Right cardiac atrium (tissue), 5 donors: Measurements from ENCODE around the gene CBLC. TPM values are rescaled to one million over a fixed set of nuclear protein-coding genes. Genes with fewer than 3 reads are reported as not detected.

Source experiments
- ATAC-seq, 2 donors: fragments of 200-7000 bp; cut with Tn5 transposase; one replicate each; pipeline versions ENCODE4 v1.8.0 to v1.9.1; 2020; ENCODE audit warnings: moderate library complexity in 2 of 2, mild to moderate bottlenecking in 1 of 2
- DNase-seq, 3 donors: peaks; one replicate each; pipeline ENCODE4 v3.0.0-alpha.2; 2020
- H3K27ac ChIP-seq: one replicate; pipeline ENCODE4 v1.5.1; 2013; ENCODE audit warnings: mild to moderate bottlenecking, low read length, control low read depth, moderate library complexity
- H3K27me3 ChIP-seq: one replicate; pipeline ENCODE4 v1.6.1; 2013; ENCODE audit not compliant: control insufficient read depth, insufficient read depth
- H3K4me1 ChIP-seq: one replicate; pipeline ENCODE4 v1.6.1; 2013; ENCODE audit warnings: low read length; ENCODE audit not compliant: control insufficient read depth, insufficient read depth
- H3K4me3 ChIP-seq: one replicate; pipeline ENCODE4 v1.5.1; 2013; ENCODE audit warnings: low read length, control low read depth
- H3K9me3 ChIP-seq: one replicate; pipeline ENCODE4 v1.6.1; 2013; ENCODE audit warnings: low read length; ENCODE audit not compliant: control insufficient read depth
- WGBS: extraction: QIAGEN DNeasy Blood & Tissue Kit; methylation state at CpG from one replicate; pipeline ENCODE4 v1.1.7; 2013; 5-methylcytosine and 5-hydroxymethylcytosine counted together
- intact Hi-C, 4 donors: fragments of 100-400 bp; cut with DNase I; formaldehyde crosslinking; loops; one replicate each; pipeline versions ENCODE4 v1.11.0 to v1.14.0; 2022 to 2023
- polyA plus RNA-seq: library from polyadenylated mRNA; stranded (reverse); fragments of 200-250 nt; gene quantifications from one replicate; pipeline ENCODE4 v1.2.3, GENCODE V29; 2013
- total RNA-seq, 4 donors: library from RNA; stranded (reverse); fragmentation: NEBNext Ultra II Directional; extraction: Animal tissue kit (Norgen Biotek cat#: 25700); gene quantifications; one replicate each; pipeline ENCODE4 v1.2.1, GENCODE V29; 2021
- donor health status: healthy with polysubstance abuse.
- donor health status: DM: no; HTN: yes; CAD: no.
- donor health status: DM: no; HTN: no; CAD: no.
- donor health status: DM: no; HTN: yes; CAD: no; lungs with severe emphysema.
- donor health status: DM: yes; HTN: yes; CAD: no.

Gene CBLC
- total and polyA plus RNA-seq, 5 donors, result not detected

- Histone ChIP-seq H3K4me3 (peak overlapping the region; percentile 61), H3K4me1 (peaks cover 33% of the 10 kb centered on the region), H3K27ac (peak overlapping the region; percentile 68), H3K9me3 (no peaks in the 10 kb centered on the region), H3K27me3 (no peaks in the 10 kb centered on the region)
- peak in 1 of 3 donors; percentile 21 for DNase-seq
- no peak for ATAC-seq
- WGBS, result 41% methylated on average over 11 of the region's 11 CpGs
- intact Hi-C loops, result no loop called here
Measured at GRCh38 chr19:44754750-44755080, 23.0 kb upstream of the CBLC start.

- no peaks in the 10 kb centered on the region for H3K9me3 ChIP-seq
- no peak overlapping the region for H3K4me3 ChIP-seq
- H3K4me1 ChIP-seq, result peaks cover 29% of the 10 kb centered on the region
- 66% methylated on average over 4 of the region's 4 CpGs for WGBS
- no peak for ATAC-seq
- intact Hi-C loops, result no loop called here
- H3K27ac ChIP-seq, result peak overlapping the region; percentile 68
- DNase-seq, result peak in 1 of 3 donors; percentile 45
- H3K27me3 ChIP-seq, result no peaks in the 10 kb centered on the region
Measured at GRCh38 chr19:44755219-44755618, 22.5 kb upstream of the CBLC start.

- Histone ChIP-seq H3K9me3 (no peaks in the 10 kb centered on the region), H3K4me3 (no peak overlapping the region), H3K27ac (peak overlapping the region; percentile 54), H3K27me3 (no peaks in the 10 kb centered on the region), H3K4me1 (peaks cover 24% of the 10 kb centered on the region)
- 88% methylated on average over 7 of the region's 7 CpGs for WGBS
- intact Hi-C loops, result no loop called here
- DNase-seq (peak in 1 of 3 donors; percentile 58), ATAC-seq (no peak)
Measured at GRCh38 chr19:44756089-44756562, 21.6 kb upstream of the CBLC start.

GRCh38 chr19:44757057-44757734 lies 20.5 kb upstream of the CBLC start:
- Histone ChIP-seq H3K4me1 (peaks cover 23% of the 10 kb centered on the region), H3K4me3 (peak overlapping the region; percentile 25), H3K27me3 (no peaks in the 10 kb centered on the region), H3K9me3 (no peaks in the 10 kb centered on the region), H3K27ac (peak overlapping the region; percentile 82)
- ATAC-seq (peak; percentile 63 to 67), DNase-seq (peak; percentile 87 to 94 (median 91))
- WGBS, result 35% methylated on average over 53 of the region's 53 CpGs
- intact Hi-C loops, result no loop called here

GRCh38 chr19:44757735-44758505 lies 19.8 kb upstream of the CBLC start:
- peak; percentile 67 to 70 for ATAC-seq
- peaks cover 19% of the 10 kb centered on the region for H3K4me1 ChIP-seq

GRCh38 chr19:44758596-44758995 lies 19.1 kb upstream of the CBLC start:
- H3K27me3 ChIP-seq, result no peaks in the 10 kb centered on the region
- intact Hi-C loops, result no loop called here
- H3K4me3 ChIP-seq, result no peak overlapping the region
- H3K9me3 ChIP-seq, result no peaks in the 10 kb centered on the region
- peak in 2 of 3 donors; percentile 77 to 78 for DNase-seq
- peak overlapping the region; percentile 1 for H3K27ac ChIP-seq
- H3K4me1 ChIP-seq, result peaks cover 19% of the 10 kb centered on the region
- WGBS, result 49% methylated on average over 9 of the region's 9 CpGs
- ATAC-seq, result peak in 1 of 2 donors; percentile 1

More at GRCh38 chr19:44757735-44758505, 19.8 kb upstream of the CBLC start:
- WGBS, result 12% methylated on average over 68 of the region's 68 CpGs
- Histone ChIP-seq H3K4me3 (peak overlapping the region; percentile 25), H3K9me3 (no peaks in the 10 kb centered on the region), H3K27ac (peak overlapping the region; percentile 82), H3K27me3 (no peaks in the 10 kb centered on the region)
- peak; percentile 90 to 96 (median 95) for DNase-seq
- intact Hi-C loops, result no loop called here

GRCh38 chr19:44759083-44759804 lies 18.4 kb upstream of the CBLC start:
- H3K27me3 ChIP-seq, result no peaks in the 10 kb centered on the region
- H3K4me1 ChIP-seq, result peaks cover 19% of the 10 kb centered on the region
- intact Hi-C loops, result no loop called here
- DNase-seq, result peak in 1 of 3 donors; percentile 63
- H3K9me3 ChIP-seq, result no peaks in the 10 kb centered on the region
- WGBS, result 81% methylated on average over 10 of the region's 10 CpGs
- ATAC-seq, result no peak
- H3K4me3 ChIP-seq, result no peak overlapping the region
- H3K27ac ChIP-seq, result no peak overlapping the region

- Histone ChIP-seq H3K4me3 (no peak overlapping the region), H3K9me3 (no peaks in the 10 kb centered on the region), H3K27me3 (no peaks in the 10 kb centered on the region), H3K4me1 (peaks cover 7% of the 10 kb centered on the region), H3K27ac (no peak overlapping the region)
- no peak for ATAC-seq
- 86% methylated on average over 8 of the region's 8 CpGs for WGBS
- intact Hi-C loops, result no loop called here
- DNase-seq, result peak in 1 of 3 donors; percentile 10
Measured at GRCh38 chr19:44762038-44762437, 15.7 kb upstream of the CBLC start.

- H3K9me3 ChIP-seq, result no peaks in the 10 kb centered on the region
- intact Hi-C loops, result no loop called here
- H3K4me3 ChIP-seq, result no peak overlapping the region
- no peak overlapping the region for H3K27ac ChIP-seq
- no peaks in the 10 kb centered on the region for H3K27me3 ChIP-seq
- 89% methylated on average over 22 of the region's 22 CpGs for WGBS
- H3K4me1 ChIP-seq, result no peaks in the 10 kb centered on the region
- ATAC-seq, result peak in 1 of 2 donors; percentile 18
- DNase-seq, result peak in 1 of 3 donors; percentile 59
Measured at GRCh38 chr19:44765033-44765948, 12.4 kb upstream of the CBLC start.

- intact Hi-C loops, result no loop called here
- 84% methylated on average over 3 of the region's 3 CpGs for WGBS
- no peaks in the 10 kb centered on the region for H3K4me1 ChIP-seq
Measured at GRCh38 chr19:44765949-44766335, 11.7 kb upstream of the CBLC start.

More at GRCh38 chr19:44765949-44766335, 11.7 kb upstream of the CBLC start:
- Histone ChIP-seq H3K9me3 (no peaks in the 10 kb centered on the region), H3K27ac (no peak overlapping the region), H3K4me3 (no peak overlapping the region), H3K27me3 (no peaks in the 10 kb centered on the region)
- DNase-seq (no peak), ATAC-seq (no peak)
